ENCODE measurements around the gene POM121.
"Not testable (repeated sequence)": the region's sequence is repeated elsewhere in the genome, so short reads cannot be mapped to it uniquely, and the experiment has no call there.

POM121 gene

GRCh38 chr7:72924733-72925545, at the start of gene POM121:
TSS of gene POM121 (plus strand) at chr7:72925095. CDS start at chr7:72925122, 27 bp downstream.
- DNase-seq (ENCODE audit: low spot score) = peak; percentile 92

- DNase-seq (ENCODE audit: low spot score) = peak; percentile 46
These were observed 45.7 kb upstream of the POM121 start for GRCh38 chr7:72879079-72879736.

- peak; percentile 16 for DNase-seq (ENCODE audit: low spot score)
These were observed 45.1 kb upstream of the POM121 start for GRCh38 chr7:72879737-72880215.

GRCh38 chr7:72891750-72892149, 33.1 kb upstream of the POM121 start:
- not testable (repeated sequence) for DNase-seq (ENCODE audit: low spot score)

GRCh38 chr7:72904740-72905139, 20.2 kb upstream of the POM121 start:
- DNase-seq (ENCODE audit: low spot score) = not testable (repeated sequence)

GRCh38 chr7:72908422-72908821, 16.5 kb upstream of the POM121 start:
- not testable (repeated sequence) for DNase-seq (ENCODE audit: low spot score)

- not testable (repeated sequence) for DNase-seq (ENCODE audit: low spot score)
These were observed 13.5 kb upstream of the POM121 start for GRCh38 chr7:72911395-72911794.

- not testable (repeated sequence) for DNase-seq (ENCODE audit: low spot score)
These were observed 11.1 kb upstream of the POM121 start for GRCh38 chr7:72913750-72914149.

GRCh38 chr7:72914756-72915525, 10.0 kb upstream of the POM121 start:
- DNase-seq (ENCODE audit: low spot score) = peak; percentile 45

- no peak for DNase-seq (ENCODE audit: low spot score)
These were observed 5.6 kb upstream of the POM121 start for GRCh38 chr7:72919256-72919775.

- DNase-seq (ENCODE audit: low spot score) = no peak
These were observed 536 bp upstream of the POM121 start for GRCh38 chr7:72924386-72924732.

- peak; percentile 9 for DNase-seq (ENCODE audit: low spot score)
These were observed 738 bp downstream of the POM121 start for GRCh38 chr7:72925546-72926120.

- DNase-seq (ENCODE audit: low spot score) = not testable (repeated sequence)
These were observed 2.9 kb downstream of the POM121 start for GRCh38 chr7:72927791-72928190.

- DNase-seq (ENCODE audit: low spot score) = not testable (repeated sequence)
These were observed 3.3 kb downstream of the POM121 start for GRCh38 chr7:72928216-72928615.

- DNase-seq (ENCODE audit: low spot score) = not testable (repeated sequence)
These were observed 17.3 kb downstream of the POM121 start for GRCh38 chr7:72942022-72942705.

GRCh38 chr7:72942956-72943355, 18.1 kb downstream of the POM121 start:
- DNase-seq (ENCODE audit: low spot score) = not testable (repeated sequence)

- DNase-seq (ENCODE audit: low spot score) = not testable (repeated sequence)
These were observed 20.0 kb downstream of the POM121 start for GRCh38 chr7:72944937-72945336.

GRCh38 chr7:72945597-72945996, 20.7 kb downstream of the POM121 start:
- DNase-seq (ENCODE audit: low spot score) = not testable (repeated sequence)

- DNase-seq (ENCODE audit: low spot score) = not testable (repeated sequence)
These were observed 21.3 kb downstream of the POM121 start for GRCh38 chr7:72946130-72946745.

- not testable (repeated sequence) for DNase-seq (ENCODE audit: low spot score)
These were observed 23.8 kb downstream of the POM121 start for GRCh38 chr7:72948714-72949113.

GRCh38 chr7:72949276-72949675, 24.4 kb downstream of the POM121 start:
- DNase-seq (ENCODE audit: low spot score) = not testable (repeated sequence)
